ENCODE measurements around the gene SPATA20. TPM values are rescaled to one million over a fixed set of nuclear protein-coding genes. Genes with fewer than 3 reads are reported as not detected.

Gene SPATA20
- total RNA-seq, 2 donors from 2014 or later = 65.6 to 75.2 TPM

GRCh38 chr17:50569592-50569991 lies 22.6 kb downstream of the SPATA20 start:
- no peak for TF ChIP-seq POLR2A (IDR thresholded peaks at IDR 0.05)
- TF ChIP-seq CTCF (IDR thresholded peaks at IDR 0.05) = no peak
- H3K4me3 ChIP-seq = no peak overlapping the region
- no peak for DNase-seq
- H3K4me1 ChIP-seq = no peaks in the 10 kb centered on the region
- H3K9me3 ChIP-seq = no peaks in the 10 kb centered on the region
- no peaks in the 10 kb centered on the region for H3K27me3 ChIP-seq
- no peak overlapping the region for H3K27ac ChIP-seq
- 87 to 92% methylated on average over 7 of the region's 7 CpGs for WGBS, 2 donors
- no peaks in the 10 kb centered on the region for H3K36me3 ChIP-seq (replicated peaks in 1 of 2; ENCODE audit: insufficient read depth in 1 of 2, low read depth in 2 of 2)
- intact Hi-C loops (cut with DNase I) = no loop called here
- ATAC-seq = no peak

- Histone ChIP-seq H3K27me3 (no peaks in the 10 kb centered on the region), H3K4me3 (no peak overlapping the region), H3K36me3 (replicated peaks in 1 of 2; ENCODE audit: insufficient read depth in 1 of 2, low read depth in 2 of 2) (no peaks in the 10 kb centered on the region), H3K4me1 (no peaks in the 10 kb centered on the region), H3K9me3 (no peaks in the 10 kb centered on the region), H3K27ac (no peak overlapping the region)
- intact Hi-C loops (cut with DNase I) = no loop called here
- TF ChIP-seq CTCF (IDR thresholded peaks at IDR 0.05) = no peak
- TF ChIP-seq POLR2A (IDR thresholded peaks at IDR 0.05) = no peak
- ATAC-seq = no peak
- WGBS, 2 donors = 83 to 87% methylated on average over 8 of the region's 8 CpGs
- DNase-seq = no peak
Observed at GRCh38 chr17:50570032-50570431, 23.1 kb downstream of the SPATA20 start.

DNA sequence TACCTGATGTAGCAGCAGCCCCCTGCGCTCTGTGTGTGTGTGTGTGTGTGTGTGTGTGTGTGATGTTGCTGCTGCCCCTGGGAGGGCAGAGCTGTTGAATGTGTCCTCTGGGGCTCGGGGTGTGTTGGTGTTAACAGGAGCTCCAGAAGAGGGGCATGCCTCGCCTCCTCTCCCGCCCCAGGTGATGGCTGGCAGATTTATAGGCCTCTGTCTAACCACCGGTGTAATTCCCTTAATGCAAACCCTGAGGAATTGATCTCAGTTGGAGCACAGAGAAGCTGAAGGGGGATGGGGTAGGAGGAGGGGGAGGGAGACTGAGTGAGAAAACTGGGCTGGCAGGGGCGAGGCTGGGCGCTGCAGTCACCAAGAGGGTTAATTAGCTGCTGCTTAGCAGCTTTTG lies 23.6 kb downstream of the SPATA20 start:
- Histone ChIP-seq H3K27ac (no peak overlapping the region), H3K9me3 (no peaks in the 10 kb centered on the region), H3K4me1 (no peaks in the 10 kb centered on the region), H3K27me3 (no peaks in the 10 kb centered on the region), H3K4me3 (no peak overlapping the region), H3K36me3 (replicated peaks in 1 of 2; ENCODE audit: insufficient read depth in 1 of 2, low read depth in 2 of 2) (no peaks in the 10 kb centered on the region)
- 73 to 81% methylated on average over 6 to 7 of the region's 7 CpGs for WGBS, 2 donors
- TF ChIP-seq CTCF (IDR thresholded peaks at IDR 0.05) = no peak
- TF ChIP-seq POLR2A (IDR thresholded peaks at IDR 0.05) = no peak
- intact Hi-C loops (cut with DNase I) = no loop called here
- ATAC-seq (no peak), DNase-seq (no peak)

- H3K9me3 ChIP-seq = no peaks in the 10 kb centered on the region
- no peaks in the 10 kb centered on the region for H3K27me3 ChIP-seq
- WGBS, 2 donors = 74 to 83% methylated on average over 12 to 18 of the region's 19 CpGs
- ATAC-seq (no peak), DNase-seq (no peak)
- no peak for TF ChIP-seq POLR2A (IDR thresholded peaks at IDR 0.05)
- no peak for TF ChIP-seq CTCF (IDR thresholded peaks at IDR 0.05)
- no peaks in the 10 kb centered on the region for H3K4me1 ChIP-seq
- H3K4me3 ChIP-seq = no peak overlapping the region
- H3K36me3 ChIP-seq (replicated peaks in 1 of 2; ENCODE audit: insufficient read depth in 1 of 2, low read depth in 2 of 2) = no peaks in the 10 kb centered on the region
- no peak overlapping the region for H3K27ac ChIP-seq
- intact Hi-C loops (cut with DNase I) = no loop called here
Observed at GRCh38 chr17:50571681-50572080, 24.7 kb downstream of the SPATA20 start.

- Histone ChIP-seq H3K27ac (no peak overlapping the region), H3K36me3 (replicated peaks in 1 of 2; ENCODE audit: insufficient read depth in 1 of 2, low read depth in 2 of 2) (no peaks in the 10 kb centered on the region), H3K27me3 (no peaks in the 10 kb centered on the region), H3K9me3 (no peaks in the 10 kb centered on the region), H3K4me1 (no peaks in the 10 kb centered on the region), H3K4me3 (no peak overlapping the region)
- WGBS, 2 donors = 90 to 92% methylated on average over 4 to 20 of the region's 20 CpGs
- no peak for ATAC-seq
- TF ChIP-seq POLR2A (IDR thresholded peaks at IDR 0.05) (no peak), CTCF (IDR thresholded peaks at IDR 0.05) (no peak)
- intact Hi-C loops (cut with DNase I) = no loop called here
- no peak for DNase-seq
Observed at GRCh38 chr17:50572541-50572940, 25.6 kb downstream of the SPATA20 start.
